Stimulated activated CD4-positive, alpha-beta T cell treated with anti-CD3 and anti-CD28 coated beads, Interleukin-12 subunit alpha, Interleukin-12 subunit beta, amount 100 ng/mL, for 4 hours (primary cell): ENCODE results near the gene USB1.

Source experiments
- DNase-seq: peaks from one replicate; pipeline ENCODE4 v3.0.0-alpha.2; 2020

Gene USB1, protein sequence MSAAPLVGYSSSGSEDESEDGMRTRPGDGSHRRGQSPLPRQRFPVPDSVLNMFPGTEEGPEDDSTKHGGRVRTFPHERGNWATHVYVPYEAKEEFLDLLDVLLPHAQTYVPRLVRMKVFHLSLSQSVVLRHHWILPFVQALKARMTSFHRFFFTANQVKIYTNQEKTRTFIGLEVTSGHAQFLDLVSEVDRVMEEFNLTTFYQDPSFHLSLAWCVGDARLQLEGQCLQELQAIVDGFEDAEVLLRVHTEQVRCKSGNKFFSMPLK

DNA sequence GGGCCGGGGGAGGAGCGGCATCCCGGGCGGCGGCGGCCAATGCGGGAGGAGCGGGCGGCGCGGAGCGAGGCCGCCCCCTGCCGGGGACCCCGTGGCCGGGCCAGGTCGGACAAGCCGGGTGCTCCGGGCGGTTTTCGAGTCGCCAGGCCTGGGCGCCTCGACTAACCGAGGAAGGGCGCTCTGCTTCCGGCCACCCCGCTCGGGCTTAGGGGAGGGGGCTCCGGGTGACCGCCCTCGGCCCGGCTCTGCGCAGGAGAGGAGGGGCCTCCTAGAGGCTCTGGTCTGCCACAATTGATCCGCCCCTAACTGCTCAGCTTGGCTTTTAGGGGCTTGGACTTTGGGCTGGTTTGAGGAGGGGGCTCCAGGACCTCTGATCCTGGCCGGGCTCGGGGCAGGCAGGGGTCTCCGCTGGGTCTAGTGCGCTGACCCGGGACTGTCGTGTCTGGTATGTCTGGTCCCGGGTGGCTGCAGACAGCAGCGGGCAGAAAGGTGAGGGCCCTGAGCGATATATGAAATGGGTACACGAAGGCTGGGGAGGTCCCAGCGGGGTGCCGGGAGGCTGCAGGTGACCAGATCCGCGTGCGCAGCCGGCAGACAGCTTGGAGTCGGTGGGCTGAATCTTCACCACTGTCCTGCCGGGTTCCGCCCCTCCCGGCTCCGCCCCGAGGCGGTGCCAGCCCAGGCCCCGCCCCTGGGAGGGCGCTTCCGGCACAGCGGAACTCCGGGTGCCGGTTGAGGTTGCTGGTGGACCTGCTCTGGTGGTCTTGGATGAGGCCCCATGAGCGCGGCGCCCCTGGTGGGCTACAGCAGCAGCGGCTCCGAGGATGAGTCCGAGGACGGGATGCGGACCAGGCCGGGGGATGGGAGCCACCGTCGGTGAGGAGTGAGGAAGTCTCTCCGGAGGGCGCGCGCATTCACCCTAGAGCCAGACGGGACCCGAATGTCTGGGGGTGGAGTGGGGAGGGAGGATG, at the start of gene USB1:
USB1 (plus strand) TSS at position 702 of the 971 bp plus-strand sequence; CDS start at position 779, 77 bp downstream.
- peak; percentile 81 for DNase-seq

DNA sequence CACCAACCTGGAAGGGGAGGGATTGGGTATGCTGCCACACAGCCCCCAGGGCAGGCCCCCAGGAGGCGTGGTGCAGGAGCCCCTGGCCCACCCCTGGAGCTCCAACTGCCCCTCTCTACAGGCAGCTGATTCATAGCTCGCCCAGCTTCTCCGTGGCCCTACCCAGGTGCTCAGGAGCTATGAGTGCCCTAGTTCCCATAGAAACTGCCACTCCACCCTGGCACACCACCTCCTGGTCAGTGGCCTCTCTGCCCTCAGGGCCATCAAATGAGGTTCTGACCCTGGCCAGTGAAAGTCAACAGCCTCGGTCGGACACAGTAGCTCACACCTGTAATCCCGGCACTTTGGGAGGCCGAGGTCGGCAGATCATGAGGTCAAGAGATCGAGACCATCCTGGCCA, 48.3 kb upstream of the USB1 start:
- no peak for DNase-seq

DNA sequence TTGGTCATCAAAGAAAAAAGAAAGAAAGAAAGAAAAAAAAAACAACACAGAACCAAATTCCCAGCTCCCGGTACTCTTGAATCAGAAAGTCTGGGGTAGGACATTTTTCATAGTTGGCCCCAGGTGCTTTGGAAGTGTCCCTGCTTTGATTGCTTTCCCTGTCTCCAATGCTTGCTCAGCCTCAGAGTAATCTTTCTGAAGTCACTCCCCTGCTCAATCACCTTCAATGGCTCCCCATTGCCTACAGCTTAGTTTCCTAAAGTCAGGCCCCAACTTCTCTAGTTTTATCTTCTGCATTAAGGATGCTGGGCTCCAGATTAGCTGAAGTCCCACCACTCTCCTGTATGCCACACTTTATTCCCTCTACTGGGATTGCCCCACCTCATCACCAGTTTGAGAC, 47.4 kb upstream of the USB1 start:
- no peak for DNase-seq

DNA sequence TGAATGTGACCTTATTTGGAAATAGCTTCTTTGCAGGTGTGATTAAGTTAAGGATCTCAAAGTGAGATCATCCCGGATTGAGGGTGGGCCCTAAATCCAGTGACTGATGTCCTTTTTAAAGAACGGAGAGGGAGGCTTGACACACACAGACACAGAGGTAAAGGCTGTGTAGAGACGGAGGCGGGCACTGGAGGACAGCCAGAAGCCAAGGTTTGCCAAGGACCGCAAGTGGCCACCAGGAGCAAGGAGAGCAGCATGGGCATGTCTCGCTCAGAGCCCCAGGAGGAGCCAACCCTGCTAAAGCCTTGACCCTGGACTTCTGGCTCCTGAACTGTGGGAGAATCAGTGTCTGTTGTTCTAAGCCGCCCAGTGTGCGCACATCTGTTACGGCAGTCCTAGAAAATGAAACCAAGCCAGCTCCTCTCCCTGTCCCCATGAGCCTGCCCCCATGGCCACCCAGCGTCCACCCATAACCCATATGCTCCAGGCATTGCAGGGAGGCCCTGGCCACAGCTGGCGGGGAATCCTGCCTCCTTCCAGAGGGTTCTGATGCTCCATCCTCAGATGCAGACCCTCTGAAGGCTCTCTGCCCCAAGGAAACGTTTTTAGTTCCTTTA, 45.5 kb upstream of the USB1 start:
- DNase-seq = no peak

DNA sequence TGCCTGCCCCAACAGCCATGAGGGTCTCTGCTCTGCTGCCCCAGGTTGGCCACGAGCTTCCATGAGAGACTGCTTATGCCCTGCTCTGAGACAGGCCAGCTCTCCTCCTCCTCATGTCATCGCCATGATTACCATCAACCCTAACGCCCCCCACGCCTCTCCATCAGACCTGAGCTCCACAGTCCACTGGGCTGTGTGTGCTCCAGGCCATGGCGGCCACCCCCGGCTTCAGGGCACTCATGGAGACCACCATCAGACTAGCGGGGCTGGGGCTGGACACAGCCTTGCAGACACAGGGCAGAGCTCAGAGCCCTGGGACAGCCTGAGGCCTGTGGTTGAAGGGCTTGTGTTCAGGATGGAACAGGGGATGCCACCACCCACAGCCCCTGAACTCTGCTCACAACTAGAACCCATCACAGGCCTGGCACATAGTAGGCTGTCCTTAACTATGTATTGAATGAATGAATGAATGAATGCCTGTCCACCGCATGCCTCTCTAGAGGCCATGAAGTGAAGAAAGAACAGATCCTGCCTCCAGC, 44.9 kb upstream of the USB1 start:
- DNase-seq = no peak

DNA sequence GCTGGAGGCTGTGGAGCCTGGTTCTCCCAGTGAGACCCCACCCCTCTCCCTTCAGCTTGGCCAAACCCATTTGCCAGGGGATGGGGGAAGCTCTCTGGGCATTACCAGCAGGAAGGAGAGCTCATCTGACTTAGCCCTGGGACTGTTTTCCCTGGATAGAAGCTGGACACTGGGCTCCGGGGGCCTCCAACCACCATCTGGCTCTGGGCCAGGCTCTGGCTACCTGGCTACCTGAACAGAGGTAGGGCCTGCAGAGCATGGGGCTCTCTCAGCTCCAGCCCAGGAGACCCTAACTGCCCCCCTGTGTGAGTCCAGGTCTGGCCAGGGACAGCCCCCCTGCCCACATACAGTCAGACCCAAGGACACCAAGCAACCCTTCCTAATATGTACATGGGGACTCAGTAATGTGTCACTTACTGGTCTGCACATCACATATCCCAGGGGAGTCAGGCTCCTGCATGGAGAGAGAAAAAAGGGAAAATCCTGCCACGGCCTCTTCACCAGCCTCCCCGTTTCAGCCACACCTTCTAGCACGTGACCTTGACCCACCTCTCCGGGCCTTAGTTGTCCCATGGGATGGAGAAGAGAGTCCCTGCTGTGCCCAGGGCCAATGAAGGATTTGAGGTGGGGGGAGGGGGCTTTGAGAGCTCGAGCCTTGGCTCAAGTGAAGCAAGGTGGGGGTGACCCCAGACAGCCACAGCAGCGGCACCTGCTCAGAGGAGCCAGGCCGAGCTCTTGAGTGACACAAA, 44.1 kb upstream of the USB1 start:
- no peak for DNase-seq

DNA sequence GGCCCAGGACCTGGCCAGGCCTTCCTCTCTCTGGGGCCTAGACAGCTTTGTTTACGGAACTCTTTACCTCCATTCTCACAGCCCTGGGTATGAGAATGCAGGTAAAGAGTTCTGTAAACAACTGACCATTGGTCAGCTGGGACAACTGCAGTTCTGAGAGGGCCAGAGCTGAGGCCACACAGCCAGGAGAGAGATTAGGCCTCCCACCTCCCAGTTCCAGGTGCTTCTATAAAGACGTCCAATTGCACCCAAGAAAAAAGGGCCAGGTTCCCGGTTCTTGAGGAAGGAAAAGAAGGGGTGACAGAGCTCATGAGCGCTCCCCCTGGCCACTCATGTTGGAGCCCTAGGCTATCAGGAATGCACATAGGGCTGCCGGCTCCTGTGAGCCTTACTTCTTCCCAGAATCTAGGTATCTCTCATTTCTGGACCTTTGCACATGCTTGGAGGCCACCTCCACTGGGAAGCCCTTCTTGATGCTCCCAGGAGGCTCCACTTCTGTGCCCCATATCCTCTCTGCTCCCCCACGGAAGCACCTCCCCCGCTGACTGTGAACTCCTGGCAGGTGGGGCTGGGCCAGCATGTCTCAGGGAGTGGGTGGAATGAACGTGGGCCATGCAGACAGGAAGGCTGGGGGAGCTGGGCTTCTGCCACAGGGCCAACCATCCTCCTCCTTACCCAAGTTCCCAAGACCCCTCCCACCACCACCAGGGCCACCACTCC, 43.4 kb upstream of the USB1 start:
- no peak for DNase-seq

DNA sequence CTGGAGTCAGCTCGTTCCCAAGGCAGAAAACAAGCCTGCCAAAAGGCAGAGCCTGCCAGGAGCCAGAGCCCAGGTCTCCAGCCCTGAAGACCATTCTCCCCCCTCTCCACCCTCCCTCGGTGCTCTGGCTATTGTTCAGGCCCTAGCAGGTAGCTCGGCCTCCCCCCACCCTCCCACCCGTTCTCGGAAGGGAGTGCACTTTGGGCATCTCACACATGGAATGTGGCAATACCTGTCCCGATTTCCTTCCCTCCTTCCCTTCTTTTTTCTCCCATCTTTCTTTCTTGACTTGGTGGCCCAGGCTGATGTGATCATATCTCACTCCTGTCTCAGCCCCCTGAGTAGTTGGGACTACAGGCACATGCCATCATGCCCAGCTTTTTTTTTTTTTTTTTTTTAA, 42.7 kb upstream of the USB1 start:
- no peak for DNase-seq

DNA sequence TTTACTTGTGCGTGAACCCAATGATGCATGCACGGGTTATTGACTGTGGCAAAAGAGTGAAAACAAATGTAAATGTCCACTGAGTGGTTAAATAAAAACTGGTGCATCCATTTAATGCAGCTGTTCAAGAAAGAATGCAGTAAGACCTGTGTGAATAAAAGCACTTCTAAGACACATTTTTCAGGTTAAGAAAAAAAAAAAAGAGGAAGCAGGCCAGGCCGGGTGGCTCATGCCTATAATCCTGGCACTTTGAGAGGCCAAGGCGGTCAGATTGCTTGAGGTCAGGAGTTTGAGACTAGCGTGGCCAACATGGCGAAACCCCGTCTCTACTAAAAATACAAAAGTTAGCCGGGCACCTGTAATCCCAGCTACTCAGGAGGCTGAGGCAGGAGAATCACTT, 42.1 kb upstream of the USB1 start:
- DNase-seq = no peak

DNA sequence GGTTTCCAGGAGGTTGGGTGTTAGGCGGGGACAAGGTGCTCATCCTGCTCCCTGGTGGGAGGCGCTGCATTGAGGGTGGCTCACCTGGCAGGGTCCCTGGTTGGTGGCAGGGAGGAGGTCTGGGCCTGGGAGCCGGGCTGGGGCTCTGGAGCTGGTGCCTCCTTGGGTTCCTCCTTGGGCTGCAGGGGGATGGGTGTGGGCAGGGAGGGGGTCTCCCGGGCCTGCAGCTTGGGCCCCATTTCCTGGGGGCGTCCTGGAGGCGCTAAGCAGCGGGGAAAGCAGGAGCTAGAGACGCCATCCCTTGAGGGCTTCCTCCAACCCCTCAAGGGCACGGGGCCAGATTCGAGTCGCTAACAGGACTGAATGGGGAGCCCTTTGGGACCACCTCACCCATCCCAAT, 41.4 kb upstream of the USB1 start:
- no peak for DNase-seq

DNA sequence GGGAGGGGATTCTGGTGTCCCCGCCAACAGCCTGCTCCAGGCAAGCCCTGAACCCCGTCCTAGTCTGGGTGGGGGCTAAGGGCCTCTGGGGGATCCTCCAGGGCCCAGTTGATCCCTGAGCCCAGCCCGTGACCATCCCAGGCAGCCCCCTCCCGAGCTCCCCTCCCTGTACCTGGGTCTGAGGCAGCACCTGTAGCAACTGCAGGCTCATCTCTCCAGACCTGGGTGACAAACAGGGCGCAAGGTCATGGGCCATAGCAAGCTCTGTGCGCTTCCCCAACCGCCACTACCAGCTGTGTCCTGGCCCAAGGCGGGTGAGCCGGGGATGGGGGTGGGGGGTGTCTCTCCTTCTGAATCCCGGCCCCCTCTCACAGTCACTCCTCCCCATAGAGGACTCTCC, 40.9 kb upstream of the USB1 start:
- no peak for DNase-seq

DNA sequence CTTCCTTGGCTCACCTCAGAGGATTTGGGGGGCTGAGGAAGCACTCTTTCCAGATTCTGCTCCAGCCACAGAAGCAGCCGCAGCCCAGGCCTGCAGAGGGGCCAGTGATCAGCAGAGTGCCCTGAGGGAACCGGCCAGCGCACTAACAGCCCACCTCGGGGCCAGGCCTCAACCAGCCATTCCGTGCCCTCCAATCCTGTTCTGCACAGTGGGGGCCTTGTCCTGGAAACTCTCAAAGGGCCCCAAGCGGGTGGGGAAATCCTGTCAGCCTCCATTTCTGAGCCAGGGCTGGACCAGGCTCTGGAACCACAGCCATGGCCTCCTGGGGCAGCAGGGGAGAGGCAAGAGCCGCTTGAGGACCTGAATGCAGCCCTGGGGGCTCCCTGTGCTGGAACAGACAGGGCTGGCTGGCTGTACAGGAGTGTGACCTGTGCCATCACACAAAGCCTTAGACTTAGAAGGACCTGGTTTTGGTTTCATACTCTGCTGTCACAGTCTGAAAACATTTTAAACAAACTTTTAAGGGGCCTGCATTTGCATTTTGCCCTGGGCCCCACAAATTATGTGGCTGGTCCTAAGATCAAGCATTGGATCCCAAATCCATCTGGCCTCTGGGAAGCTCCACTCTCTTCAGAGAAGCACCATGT, 40.3 kb upstream of the USB1 start:
- DNase-seq = no peak

DNA sequence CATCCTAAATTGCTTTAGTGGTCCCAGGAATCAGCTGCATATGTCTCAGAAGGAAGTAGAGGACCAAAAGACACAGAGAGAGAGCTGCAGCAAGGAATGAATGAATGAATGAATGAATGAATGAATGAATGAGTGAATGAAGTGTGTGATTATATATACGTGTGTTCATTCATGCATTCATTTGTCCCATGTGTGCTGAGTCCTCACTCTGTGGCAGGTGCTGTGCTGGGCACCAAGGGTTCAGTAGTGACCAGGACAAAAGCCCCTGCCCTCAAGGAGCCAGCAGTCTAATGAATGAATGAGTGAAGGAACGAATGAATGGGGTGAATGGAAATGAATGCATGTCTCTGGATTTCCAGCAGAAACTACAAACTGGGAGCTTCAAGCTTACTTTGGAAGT, 39.7 kb upstream of the USB1 start:
- no peak for DNase-seq

DNA sequence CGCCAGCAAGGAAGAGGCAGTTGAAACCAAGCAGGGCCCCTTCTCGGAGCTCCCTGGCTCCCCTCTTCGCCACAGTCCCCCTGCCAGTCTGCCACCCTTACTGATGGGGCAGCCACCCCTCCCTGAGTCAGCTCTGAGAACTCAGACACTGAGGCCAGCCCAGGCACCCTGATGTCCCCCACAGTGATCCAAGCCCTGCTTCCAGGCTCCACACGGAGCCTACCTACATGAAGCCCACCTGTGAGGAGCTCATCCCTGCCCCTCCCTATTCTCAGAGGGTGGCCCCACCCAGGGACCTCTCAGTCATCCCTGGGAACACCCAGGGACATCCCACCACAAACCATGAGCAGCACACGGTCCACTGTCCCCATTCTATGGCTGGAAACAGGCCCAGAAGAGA, 39.2 kb upstream of the USB1 start:
- DNase-seq = no peak

DNA sequence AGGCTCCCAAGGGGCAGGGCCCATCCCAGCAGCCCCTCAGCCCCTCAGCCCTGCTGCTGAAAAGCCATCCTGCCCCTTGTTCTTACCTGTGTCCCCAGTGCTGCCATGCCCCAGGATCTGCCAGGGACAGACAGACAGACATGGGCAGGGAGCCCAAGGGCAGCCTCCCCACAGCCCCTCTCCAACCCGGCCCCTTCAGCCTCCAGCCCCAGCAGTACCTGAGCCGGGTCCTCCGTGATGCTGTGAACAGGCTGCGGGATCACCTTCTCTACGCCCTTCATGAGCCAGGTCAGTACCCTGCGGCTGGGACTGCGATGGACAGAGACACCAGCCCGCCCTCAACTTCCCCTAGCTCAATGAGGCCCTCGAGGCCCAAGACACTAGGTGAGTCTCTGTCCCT, 38.5 kb upstream of the USB1 start:
- DNase-seq = no peak

DNA sequence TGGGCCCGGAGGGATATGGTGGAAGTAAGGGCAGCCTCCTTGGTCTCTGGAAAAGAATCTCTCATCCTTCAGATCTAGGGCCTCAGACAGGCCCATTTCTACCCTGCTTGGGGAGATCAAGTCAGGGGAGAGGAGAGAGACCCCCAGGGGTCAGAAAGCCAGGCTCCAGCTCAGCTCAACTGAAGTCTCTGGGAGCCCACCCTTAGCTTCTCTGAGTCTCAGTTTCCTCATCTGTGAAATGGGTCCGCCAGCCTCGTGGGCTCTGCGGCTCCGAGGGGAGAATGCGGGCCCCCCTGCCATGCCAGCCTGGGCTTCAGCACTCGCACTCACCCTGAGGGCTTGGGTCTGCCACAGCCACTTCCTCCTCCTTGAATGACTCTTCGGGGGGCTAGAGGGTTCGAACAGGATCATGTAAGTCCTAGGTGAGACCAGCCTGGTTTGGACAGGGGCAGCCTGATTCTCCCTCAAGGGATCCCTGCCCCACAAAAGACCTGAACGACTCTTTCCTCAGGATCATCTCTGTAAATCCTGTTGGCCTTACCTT, 37.0 kb upstream of the USB1 start:
- DNase-seq = no peak

DNA sequence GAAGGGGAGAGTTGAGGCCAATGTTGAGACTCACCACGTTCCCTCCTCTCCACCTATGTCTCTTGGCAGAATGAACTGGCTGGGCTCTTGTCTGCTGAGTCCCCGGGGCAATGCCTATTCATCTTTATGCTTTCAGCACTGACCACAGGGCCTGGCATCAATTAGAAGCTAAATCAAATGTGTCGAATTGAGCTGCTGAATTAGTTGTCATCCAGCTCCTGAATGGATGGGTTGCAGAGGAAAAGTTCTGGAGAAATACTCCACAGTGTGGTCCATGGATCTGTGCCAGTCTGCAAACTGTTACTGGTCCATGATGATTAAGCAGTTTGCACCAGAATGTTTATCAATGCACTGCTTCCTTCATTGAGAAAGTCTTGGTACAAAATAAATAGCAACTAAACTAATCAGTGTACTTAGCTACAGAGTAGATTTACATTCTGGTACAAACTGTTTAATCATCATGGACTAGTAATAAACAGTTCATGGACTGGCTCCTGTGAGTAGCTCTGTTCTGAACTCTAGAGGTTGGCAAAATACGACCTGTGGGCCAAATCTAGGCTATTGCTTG, 34.9 kb upstream of the USB1 start:
- no peak for DNase-seq

DNA sequence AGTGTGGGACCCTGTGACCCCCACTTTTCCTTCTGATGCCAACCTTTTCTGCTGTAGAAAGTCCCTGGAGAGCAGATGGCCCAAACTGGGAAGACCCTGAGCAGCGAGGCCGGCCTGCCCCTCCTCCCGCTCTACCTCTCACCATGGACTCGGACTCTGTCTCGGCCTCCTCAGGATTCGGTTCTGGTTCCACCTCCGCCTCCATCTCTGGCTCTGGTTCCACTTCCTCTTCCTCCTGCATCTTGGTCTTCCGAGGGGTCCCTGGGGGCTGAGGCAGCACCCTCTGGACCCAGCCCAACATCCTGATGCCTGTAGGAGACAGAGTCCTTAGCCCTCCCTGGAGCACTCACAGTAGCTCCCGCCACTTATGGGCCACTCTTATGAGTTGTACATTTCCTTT, 34.2 kb upstream of the USB1 start:
- no peak for DNase-seq

DNA sequence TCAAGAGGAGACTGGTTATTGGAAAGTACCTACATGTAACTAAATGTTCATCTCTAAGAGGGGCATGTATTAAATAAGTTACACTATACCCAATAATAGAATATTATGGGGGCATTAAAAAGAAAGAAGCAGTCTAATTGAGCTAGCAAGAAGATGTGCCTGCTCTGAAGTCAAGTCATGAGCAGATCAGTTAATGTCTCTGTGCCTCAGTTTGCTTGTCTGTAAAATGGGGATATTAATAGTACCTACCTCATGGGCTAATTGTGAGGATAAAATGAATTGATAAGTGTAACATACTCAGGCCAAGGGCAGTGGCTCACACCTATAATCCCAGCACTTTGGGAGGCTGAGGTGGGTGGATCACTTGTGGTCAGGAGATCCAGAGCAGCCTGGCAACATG, 33.3 kb upstream of the USB1 start:
- DNase-seq = no peak

DNA sequence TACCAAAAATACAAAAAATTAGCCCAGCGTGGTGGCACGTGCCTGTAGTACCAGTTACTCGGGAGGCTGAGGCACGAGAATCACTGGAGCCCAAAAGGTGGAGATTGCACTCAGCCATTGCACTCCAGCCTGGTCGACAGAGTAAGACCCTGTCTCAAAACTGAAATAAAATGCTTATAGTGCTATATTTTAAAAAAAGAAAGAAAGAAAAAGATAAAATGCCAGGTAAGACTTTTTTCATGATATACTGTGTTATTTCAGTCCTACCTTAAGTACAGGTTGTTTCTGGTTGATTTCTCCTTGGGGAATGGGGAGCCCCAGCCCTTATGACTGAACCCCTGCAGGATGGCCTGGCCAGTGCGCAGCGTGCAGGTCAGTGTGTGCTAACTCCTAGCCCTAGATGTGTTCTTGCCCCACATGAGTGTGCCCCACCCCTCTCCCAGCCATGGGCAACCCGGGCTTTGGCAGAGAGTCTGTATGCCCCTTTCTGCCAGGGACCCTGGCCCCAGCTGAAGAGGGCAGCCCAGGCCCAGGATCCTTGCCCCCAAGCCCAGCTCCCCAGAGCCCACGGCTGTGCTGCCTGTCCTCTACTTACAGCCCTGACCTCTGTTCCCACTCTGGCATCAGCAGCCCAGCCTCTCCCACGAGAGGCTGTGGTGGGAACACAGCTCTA, 31.6 kb upstream of the USB1 start:
- no peak for DNase-seq
